ENCODE results near the gene PARK7.

Gene PARK7

GRCh38 chr1:7985851-7986612 lies 24.5 kb downstream of the PARK7 start:
- no peak for DNase-seq

DNA sequence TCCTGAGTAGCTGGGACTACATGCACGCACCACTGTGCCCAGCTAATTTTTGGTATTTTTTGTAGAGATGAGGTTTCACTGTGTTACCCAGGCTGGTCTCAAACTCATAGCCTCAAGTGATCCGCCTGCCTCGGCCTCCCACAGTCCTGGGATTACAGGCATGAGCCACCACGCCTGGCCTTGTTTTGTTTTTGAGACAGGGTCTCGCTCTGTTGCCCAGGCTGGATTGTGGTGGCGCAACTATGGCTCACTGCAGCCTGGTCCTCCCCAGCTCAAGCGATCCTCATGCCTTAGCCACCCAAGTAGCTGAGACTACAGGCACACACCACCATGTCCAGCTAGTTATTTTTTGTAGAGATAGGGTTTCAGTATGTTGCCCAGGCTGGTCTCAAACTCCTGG lies 26.0 kb downstream of the PARK7 start:
- no peak for DNase-seq

GRCh38 chr1:7988576-7988975 lies 27.1 kb downstream of the PARK7 start:
- DNase-seq: no peak

GRCh38 chr1:7989762-7990428 lies 28.4 kb downstream of the PARK7 start:
- no peak for DNase-seq

- DNase-seq: no peak
Measured at GRCh38 chr1:7991504-7992440, 30.3 kb downstream of the PARK7 start.

DNA sequence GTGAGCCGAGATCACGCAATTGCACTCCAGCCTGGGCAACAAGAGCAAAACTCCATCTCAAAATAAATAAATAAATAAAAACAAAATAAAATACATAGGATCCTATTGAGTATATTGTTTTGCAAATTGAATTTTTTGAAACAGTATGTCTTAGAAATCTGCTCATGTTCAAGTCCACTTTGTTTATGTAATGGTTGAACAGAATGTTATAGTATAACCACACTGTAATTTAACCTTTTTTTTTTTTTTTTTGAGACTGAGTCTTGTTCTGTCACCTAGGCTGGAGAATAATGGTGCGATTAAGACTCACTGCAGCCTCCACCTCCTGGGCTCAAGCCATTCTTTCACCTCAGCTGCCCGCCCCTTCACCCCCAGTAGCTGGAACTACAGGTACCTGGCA lies 31.4 kb downstream of the PARK7 start:
- DNase-seq: no peak

- DNase-seq: no peak
Measured at GRCh38 chr1:7993593-7994479, 32.3 kb downstream of the PARK7 start.

DNA sequence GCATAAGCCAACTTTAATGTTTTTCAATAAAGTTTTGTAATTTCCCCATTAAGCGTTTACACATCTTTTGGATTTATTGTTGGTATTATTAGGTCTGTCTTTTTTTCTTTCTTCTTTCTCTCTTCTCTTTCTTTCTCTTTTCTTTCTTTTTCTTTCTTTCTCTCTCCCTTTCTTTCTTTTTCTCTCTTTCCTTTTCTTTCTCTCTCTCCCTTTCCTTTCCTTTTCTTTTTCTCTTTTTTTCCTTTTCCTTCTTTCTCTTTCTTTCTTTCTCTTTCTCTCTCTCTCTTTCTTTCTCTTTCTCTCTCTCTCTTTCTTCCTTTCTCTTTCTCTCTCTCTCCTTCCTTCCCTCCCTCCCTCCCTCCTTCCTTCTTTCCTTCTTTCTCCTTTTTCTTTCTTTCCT lies 33.3 kb downstream of the PARK7 start:
- no peak for DNase-seq

GRCh38 chr1:7995437-7995836 lies 33.9 kb downstream of the PARK7 start:
- no peak for DNase-seq

- DNase-seq: no peak
Measured at GRCh38 chr1:8002329-8002910, 40.9 kb downstream of the PARK7 start.

DNA sequence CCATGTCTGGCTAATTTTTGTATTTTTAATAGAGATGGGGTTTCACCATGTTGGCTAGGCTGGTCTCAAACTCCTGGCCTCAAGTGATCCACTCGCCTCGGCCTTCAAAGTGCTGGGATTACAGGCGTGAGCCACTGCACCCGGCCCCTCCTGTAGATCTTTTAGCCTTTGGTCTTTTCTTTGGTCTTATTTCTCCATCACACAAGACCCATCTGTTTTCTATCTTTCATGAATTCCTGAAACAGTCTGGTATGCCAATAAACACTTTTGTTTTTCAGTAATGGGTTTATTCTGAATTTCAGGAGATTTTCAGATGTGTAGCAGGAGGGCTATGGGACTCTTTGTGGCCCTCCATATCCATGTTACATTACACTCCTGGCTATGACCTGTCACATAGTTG lies 41.4 kb downstream of the PARK7 start:
- DNase-seq: no peak

GRCh38 chr1:8003438-8004112 lies 42.1 kb downstream of the PARK7 start:
- DNase-seq: no peak

DNA sequence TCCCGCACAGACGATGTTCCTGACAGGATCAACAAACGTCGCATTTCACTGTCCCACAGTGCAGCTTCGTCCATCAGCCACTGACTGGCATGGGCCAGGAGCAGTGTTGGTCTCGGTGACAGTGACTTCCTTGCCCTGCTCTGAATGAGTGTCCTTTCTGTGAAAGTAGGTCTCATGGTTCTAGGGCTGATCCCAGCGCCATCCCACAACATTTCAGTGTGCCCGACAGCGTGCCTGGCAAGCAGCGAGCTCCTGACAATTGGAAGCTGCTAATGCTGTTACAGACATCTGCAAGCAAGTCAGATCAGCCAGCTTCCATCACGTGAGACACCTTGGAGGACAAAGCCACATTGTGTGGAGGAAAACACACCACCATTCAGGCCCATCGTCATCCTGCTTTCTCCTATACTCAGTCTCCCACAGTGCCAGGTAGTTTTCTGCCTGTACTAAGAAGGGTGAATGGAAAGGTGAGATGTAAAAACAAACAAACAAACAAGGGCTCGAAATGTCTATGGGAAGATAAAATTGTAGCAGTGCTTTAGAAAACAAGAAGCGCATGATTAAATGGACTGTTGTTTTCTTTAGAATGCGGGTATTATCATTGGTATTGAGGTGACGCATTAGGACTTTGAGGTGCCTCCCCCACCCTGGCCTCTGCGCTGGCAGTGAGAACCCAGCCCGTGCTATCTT lies 42.7 kb downstream of the PARK7 start:
- no peak for DNase-seq

GRCh38 chr1:8004803-8005573 lies 43.5 kb downstream of the PARK7 start:
- no peak for DNase-seq

DNA sequence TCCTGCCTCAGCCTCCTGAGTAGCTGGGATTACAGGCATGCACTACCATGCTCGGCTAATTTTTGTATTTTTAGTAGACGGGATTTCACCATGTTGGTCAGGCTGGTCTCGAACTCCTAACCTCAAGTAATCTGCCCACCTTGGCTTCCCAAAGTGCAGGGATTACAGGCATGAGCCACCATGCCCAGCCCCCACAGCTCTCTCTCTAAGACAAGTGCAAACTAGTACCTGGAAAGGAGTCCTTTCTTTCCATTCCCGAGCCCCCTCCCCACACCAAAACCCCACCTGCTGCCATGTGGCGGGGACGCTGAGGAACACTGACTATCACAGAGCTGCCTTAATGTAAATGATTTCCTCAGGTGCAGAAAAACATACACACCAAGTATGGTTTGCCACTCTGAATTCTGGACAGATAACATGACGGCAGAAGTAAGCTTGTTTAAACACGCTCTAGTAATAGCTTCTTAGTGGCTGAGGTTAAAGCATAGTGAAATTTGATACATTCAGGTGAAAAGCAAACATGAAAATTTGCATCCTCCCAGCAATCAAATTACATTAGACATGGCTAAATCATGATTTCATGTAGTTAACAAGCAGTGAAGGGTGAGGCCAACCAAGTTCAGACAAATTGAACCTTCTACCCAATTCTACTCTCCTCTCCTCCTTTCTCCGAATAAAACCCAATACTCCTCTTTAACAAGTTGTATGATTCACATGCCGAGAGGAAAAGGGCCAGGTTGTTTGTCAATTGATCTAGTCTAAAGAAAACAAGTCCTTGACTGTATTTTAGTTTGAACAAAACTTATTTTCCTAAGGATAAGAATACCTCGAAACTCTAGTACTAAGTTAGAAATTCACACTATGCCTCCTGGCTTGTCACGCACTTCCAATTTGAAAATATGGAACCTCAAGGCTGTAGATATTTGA lies 44.8 kb downstream of the PARK7 start:
- DNase-seq: no peak

GRCh38 chr1:8009043-8010002 lies 47.8 kb downstream of the PARK7 start:
- DNase-seq: no peak

DNA sequence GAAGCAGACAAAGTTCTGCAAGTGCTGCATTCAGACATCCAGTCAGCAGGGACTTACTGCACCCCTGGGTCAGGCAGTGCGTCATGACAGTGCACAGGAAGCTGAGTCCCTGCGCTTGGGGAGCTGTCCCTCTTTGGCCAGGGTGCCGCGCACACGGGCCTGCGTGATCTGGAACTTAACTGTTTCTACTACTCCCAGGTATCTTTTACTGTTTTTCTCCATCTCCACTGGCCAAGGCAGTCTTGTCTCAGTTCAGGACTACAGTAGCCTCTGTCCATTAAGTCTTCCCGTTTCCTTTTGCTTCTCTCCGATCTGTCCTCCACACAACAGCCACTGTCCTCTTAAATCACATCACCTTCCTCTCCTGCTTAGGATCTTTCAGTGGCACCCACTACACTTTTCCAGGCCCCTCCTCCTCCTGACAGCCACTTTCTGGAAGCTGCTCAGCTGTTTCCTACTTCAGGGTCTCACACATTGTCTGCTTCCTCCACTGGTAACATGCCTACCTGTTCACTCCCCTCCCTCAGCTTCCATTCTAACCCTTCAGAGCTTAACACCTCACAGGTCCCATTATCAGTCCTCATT lies 48.7 kb downstream of the PARK7 start:
- no peak for DNase-seq
